ENCODE results near the gene TDO2.

GRCh38 chr4:155953151-155954117, 49.9 kb downstream of the TDO2 start, which contains the start of gene CTSO:
- TF ChIP-seq CEBPB (IDR thresholded peaks at IDR 0.05; ENCODE audit: low read depth, low read length) (no peak), CTCF (conservative IDR thresholded peaks at IDR 0.05; ENCODE audit: low read depth, low read length) (peak; percentile 72), USF2 (IDR thresholded peaks at IDR 0.05; ENCODE audit: low read depth, low read length) (no peak), POLR2A (IDR thresholded peaks at IDR 0.05; ENCODE audit: low read depth, low read length) (peak; percentile 62), SMC3 (IDR thresholded peaks at IDR 0.05; ENCODE audit: low read depth, low read length) (peak; percentile 64), MAFK (IDR thresholded peaks at IDR 0.05; ENCODE audit: low read depth, low read length) (no peak), ELK1 (IDR thresholded peaks at IDR 0.05; ENCODE audit: borderline replicate concordance, low read depth, low read length) (no peak), MXI1 (IDR thresholded peaks at IDR 0.05; ENCODE audit: borderline replicate concordance, low read depth, low read length) (no peak), BHLHE40 (IDR thresholded peaks at IDR 0.05; ENCODE audit: low read depth, low read length) (no peak), RAD21 (IDR thresholded peaks at IDR 0.05; ENCODE audit: low read length) (peak; percentile 70), RFX5 (IDR thresholded peaks at IDR 0.05; ENCODE audit: low read depth, low read length) (no peak), RCOR1 (IDR thresholded peaks at IDR 0.05; ENCODE audit: insufficient replicate concordance, low read length) (no peak), MAZ (IDR thresholded peaks at IDR 0.05; ENCODE audit: borderline replicate concordance, low read depth, low read length) (no peak), NFE2L2 (IDR thresholded peaks at IDR 0.05; ENCODE audit: low read depth, low read length) (no peak)

Data from IMR-90 (cell line).